ENCODE data around the gene GMDS.

The GMDS gene

DNA sequence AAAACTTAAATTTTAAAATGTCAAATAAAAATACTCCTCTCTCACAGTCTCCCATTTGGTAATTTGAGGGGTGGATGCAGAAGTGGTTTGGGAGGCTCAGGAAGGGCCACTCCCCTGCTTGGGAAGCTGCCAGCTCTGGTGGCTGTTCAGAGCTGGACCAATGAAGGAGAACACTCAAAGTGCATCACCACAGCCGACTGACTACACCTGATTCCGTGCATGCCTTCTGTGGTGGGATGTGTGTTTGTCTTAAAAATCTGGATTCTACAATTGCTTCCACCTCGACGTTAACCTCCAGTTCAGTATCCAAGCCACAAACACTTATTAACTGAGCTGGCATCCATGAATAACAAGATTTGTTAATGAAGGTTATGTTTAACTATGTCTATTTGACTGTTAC, 498.4 kb downstream of the GMDS start:
- no peaks in the 10 kb centered on the region for H3K27me3 ChIP-seq (ENCODE audit: low read depth)
- H3K36me3 ChIP-seq (replicated peaks): no peaks in the 10 kb centered on the region
- no peak for DNase-seq (ENCODE audit: low spot score in 2 of 2)
- H3K9me3 ChIP-seq: no peaks in the 10 kb centered on the region
- H3K4me3 ChIP-seq: no peak overlapping the region
- peaks cover 7% of the 10 kb centered on the region for H3K4me1 ChIP-seq
- in situ Hi-C loops (cut with MboI; ENCODE audit: low sequenced_read_pairs): no loop called here

DNA sequence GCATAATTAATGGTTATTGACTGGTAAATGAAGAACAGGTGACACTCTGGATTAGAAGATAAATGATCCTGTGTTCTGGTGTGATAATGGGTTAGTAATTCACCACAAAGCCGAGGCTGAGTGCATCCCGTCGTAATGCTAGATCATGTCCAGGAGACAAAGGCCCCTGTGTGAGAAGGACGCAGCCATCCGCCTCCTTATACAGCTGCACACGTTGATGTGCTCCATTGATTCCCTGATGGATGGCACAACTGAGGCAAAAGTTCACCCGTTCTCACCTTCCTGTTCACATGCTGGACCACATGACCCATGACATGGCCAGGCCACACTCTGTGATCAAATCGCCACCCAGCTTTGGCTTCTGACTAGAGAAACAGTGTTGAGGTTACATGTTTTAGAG, 499.6 kb downstream of the GMDS start:
- DNase-seq (ENCODE audit: low spot score in 2 of 2): no peak
- no peaks in the 10 kb centered on the region for H3K27me3 ChIP-seq (ENCODE audit: low read depth)
- H3K4me1 ChIP-seq: peaks cover 7% of the 10 kb centered on the region
- H3K4me3 ChIP-seq: no peak overlapping the region
- in situ Hi-C loops (cut with MboI; ENCODE audit: low sequenced_read_pairs): no loop called here
- H3K9me3 ChIP-seq: no peaks in the 10 kb centered on the region
- no peaks in the 10 kb centered on the region for H3K36me3 ChIP-seq (replicated peaks)

DNA sequence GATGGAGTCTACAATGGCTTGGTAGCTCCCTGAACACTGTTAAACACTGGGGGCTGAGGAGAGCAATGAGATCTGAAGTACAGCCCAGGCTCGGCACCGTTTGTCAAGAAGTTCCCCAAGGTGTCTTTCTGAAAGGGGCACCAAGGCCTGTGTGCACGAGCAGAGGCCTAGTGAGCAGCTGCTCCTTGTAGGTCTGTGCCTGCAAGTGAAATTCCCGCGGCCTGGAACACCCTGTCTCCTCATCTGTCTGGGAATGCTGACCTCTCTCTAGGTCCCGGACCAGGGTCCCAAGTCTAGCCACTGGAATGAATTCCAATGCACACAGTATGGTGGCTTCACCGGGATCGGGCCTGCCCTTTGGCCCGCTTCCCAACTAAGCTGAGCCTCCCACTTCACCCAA, 500.9 kb downstream of the GMDS start:
- H3K4me1 ChIP-seq: peaks cover 7% of the 10 kb centered on the region
- H3K9me3 ChIP-seq: no peaks in the 10 kb centered on the region
- H3K4me3 ChIP-seq: no peak overlapping the region
- no peaks in the 10 kb centered on the region for H3K27me3 ChIP-seq (ENCODE audit: low read depth)
- no peak for DNase-seq (ENCODE audit: low spot score in 2 of 2)
- in situ Hi-C loops (cut with MboI; ENCODE audit: low sequenced_read_pairs): no loop called here
- H3K36me3 ChIP-seq (replicated peaks): no peaks in the 10 kb centered on the region

DNA sequence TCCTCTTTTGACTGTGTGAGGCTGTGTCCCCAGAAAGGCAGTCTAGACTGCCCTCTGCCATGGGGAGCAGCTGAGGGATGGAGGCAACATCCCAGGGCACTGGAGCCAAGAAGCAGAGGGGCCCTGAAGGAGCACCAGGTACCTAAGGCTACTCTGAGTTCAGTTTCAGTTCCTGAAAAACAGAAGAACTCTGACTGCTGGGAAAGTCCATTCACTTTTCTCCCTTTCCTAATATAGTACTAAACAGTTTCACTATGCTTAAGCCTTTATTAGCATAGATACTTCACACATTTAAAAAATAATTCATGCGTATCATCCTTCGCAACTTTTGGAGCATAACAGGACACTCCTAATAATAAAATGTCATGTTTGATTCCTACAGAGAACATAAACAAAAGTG, 505.7 kb downstream of the GMDS start:
- Histone ChIP-seq H3K4me1 (no peaks in the 10 kb centered on the region), H3K36me3 (replicated peaks) (no peaks in the 10 kb centered on the region), H3K9me3 (no peaks in the 10 kb centered on the region), H3K4me3 (no peak overlapping the region), H3K27me3 (ENCODE audit: low read depth) (no peaks in the 10 kb centered on the region)
- in situ Hi-C loops (cut with MboI; ENCODE audit: low sequenced_read_pairs): no loop called here
- DNase-seq (ENCODE audit: low spot score in 2 of 2): no peak

DNA sequence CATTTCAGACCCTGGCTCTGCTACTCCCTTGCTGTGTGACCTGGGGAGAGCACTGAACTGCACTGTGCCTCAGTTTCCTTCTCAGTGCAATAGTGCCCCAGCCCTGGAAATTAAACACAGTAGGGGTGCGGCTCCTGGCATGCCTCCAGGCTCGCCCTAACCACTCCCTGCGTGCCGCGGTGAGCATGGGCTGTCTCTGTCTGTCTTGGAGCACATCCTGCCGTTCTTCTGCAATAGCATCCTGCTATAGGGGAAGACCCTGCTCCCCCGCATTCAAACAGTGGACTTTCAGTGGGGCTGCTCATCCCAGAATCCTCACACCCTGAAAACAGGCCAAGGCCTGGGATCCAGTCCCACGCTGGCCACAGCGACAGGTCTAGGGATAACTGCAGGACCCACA, 506.2 kb downstream of the GMDS start:
- H3K4me3 ChIP-seq: no peak overlapping the region
- H3K9me3 ChIP-seq: no peaks in the 10 kb centered on the region
- no peak for DNase-seq (ENCODE audit: low spot score in 2 of 2)
- in situ Hi-C loops (cut with MboI; ENCODE audit: low sequenced_read_pairs): no loop called here
- H3K4me1 ChIP-seq: no peaks in the 10 kb centered on the region
- H3K27me3 ChIP-seq (ENCODE audit: low read depth): no peaks in the 10 kb centered on the region
- no peaks in the 10 kb centered on the region for H3K36me3 ChIP-seq (replicated peaks)

DNA sequence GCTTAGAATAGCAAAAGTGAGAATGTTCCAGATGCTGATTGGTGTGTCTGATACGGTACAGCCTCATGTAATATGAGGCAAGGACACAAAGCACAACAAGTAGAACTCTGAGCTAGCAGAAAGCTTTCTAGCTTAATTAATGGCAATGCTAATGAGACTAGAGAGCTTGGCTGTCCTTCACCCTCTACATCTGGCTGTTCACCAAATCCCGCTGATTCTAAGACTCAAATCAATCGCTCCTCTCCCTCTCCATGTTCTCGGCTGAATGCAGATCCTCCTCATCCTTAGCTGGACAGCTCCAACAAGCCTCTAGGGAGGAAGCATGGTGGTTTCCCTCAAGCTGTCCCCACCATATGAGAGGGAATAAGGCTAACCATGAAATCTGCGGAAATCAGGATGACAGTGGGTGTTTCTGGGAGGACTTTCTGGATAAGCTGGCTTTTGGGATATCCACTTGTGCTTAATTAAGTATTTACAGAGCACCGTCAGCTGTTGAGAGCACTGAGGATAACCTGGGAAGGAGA, 506.8 kb downstream of the GMDS start:
- Histone ChIP-seq H3K9me3 (no peaks in the 10 kb centered on the region), H3K4me1 (no peaks in the 10 kb centered on the region), H3K27me3 (ENCODE audit: low read depth) (no peaks in the 10 kb centered on the region), H3K4me3 (no peak overlapping the region), H3K36me3 (replicated peaks) (no peaks in the 10 kb centered on the region)
- in situ Hi-C loops (cut with MboI; ENCODE audit: low sequenced_read_pairs): no loop called here
- DNase-seq (ENCODE audit: low spot score in 2 of 2): no peak

DNA sequence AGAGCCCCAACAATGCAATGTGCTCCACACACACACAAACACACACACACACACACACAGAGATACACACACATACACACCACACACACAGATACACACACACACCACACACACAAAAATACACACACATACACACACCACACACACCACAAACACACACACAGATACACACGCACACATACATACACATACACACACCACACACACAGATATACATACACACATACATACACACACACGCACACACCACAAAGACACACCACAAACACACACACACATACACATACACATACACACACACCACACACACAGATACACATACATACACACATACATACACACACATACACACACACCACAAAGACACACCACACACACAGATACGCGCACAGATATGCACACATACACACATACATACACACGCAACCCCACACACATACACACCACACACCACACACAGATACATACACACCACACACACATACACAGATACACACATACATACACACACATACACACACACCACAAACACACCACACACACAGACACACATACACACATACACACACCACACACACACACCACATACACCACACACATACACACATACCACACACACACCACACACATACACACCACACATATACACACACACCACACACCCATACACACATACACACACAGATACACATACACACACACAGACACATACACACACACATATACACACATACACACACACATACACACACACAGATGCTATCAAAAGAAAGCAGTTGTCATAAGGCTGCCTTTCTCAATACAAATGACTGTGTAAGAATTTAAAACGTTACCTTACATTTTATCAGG, 507.7 kb downstream of the GMDS start:
- no peak overlapping the region for H3K4me3 ChIP-seq

DNA sequence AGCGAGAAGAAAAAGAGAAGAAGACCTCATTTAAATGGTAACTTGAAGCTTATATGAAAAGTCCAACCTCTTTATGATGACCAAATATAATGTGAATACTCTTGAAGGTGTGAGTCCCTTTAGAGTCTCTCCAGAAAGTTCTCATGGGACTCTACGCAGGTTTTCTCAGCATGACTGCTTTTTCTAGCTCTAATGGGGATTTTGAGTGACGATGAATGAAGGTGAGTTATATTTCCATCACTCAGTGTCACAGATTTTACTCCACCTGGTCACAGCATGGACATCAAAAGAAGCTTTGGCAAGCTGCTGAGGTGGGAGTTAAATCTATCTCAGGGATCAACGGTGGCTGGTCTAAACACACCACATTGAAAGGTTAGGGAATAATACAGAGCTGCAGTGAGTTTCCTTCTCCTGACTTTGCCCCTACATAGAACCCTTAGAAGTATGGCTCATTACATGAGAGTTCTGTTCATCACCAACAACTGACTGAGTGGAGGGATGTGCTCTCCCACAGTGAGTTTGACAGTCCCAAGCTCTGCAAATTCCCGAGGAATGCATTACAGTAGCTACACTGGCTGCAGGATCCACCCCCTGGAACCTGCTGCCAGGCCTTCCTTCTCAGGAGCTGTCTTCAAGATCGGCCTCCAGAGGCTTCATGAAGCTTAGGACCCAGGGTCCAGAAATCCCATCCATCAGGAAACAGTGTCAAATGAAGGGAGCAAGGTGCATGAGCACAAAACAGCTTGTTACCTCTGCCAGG, 508.9 kb downstream of the GMDS start:
- no peaks in the 10 kb centered on the region for H3K27me3 ChIP-seq (ENCODE audit: low read depth)
- in situ Hi-C loops (cut with MboI; ENCODE audit: low sequenced_read_pairs): no loop called here
- H3K9me3 ChIP-seq: no peaks in the 10 kb centered on the region
- no peaks in the 10 kb centered on the region for H3K36me3 ChIP-seq (replicated peaks)
- no peaks in the 10 kb centered on the region for H3K4me1 ChIP-seq
- DNase-seq (ENCODE audit: low spot score in 2 of 2): no peak
- no peak overlapping the region for H3K4me3 ChIP-seq

More for the DNA sequence above, 507.7 kb downstream of the GMDS start:
- Histone ChIP-seq H3K27me3 (ENCODE audit: low read depth) (no peaks in the 10 kb centered on the region), H3K9me3 (no peaks in the 10 kb centered on the region), H3K4me1 (no peaks in the 10 kb centered on the region), H3K36me3 (replicated peaks) (no peaks in the 10 kb centered on the region)
- in situ Hi-C loops (cut with MboI; ENCODE audit: low sequenced_read_pairs): no loop called here
- DNase-seq (ENCODE audit: low spot score in 2 of 2): no peak

DNA sequence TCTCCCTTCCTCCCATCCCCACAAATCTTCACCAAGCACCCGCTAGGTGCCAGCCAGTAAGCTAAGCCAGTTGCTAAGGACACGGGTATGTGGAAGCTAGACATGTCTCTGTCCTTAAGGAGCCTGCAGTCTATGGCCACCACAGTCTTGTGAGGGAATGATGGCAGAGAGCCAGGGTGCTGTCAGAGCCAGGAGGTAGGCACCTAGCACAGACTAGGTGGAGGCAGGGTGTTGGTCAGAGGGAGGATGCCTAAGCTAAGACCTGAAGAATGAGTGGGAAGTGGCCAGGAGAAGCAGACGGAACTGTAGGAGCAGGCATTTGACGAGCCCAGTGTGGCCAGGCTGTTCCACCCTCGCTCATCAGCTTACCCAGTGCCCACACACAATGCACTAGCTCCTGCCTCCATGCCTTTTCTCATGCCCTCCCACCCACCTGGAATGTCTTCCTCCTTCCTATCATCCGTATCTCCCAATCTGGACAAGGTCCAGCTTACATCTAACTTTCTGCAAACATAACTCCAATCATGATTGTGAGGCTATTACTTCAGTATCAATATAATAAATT, 510.1 kb downstream of the GMDS start:
- no peaks in the 10 kb centered on the region for H3K27me3 ChIP-seq (ENCODE audit: low read depth)
- no peaks in the 10 kb centered on the region for H3K9me3 ChIP-seq
- in situ Hi-C loops (cut with MboI; ENCODE audit: low sequenced_read_pairs): no loop called here
- H3K4me3 ChIP-seq: no peak overlapping the region
- peaks cover under 1% of the 10 kb centered on the region for H3K4me1 ChIP-seq
- no peak for DNase-seq (ENCODE audit: low spot score in 2 of 2)
- H3K36me3 ChIP-seq (replicated peaks): no peaks in the 10 kb centered on the region

DNA sequence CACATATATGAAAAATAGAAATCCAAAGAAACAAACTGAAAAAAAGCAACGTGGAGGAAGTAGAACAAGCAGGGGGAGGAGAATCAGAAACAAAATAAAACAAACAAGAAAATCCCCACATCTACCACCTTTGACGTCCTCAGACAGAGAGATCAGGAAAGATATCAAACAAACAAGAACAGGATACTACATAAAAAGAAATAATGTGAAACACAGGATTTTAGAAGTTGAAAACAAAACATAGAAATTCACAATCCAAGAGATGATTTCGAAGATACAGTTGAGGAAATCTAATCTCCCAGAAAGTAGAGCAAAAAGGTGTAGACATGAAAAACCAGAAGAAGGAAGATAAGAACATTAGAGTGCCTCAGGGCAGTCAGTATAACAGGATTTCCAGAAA, 514.5 kb downstream of the GMDS start:
- Histone ChIP-seq H3K4me1 (peaks cover 14% of the 10 kb centered on the region), H3K36me3 (replicated peaks) (no peaks in the 10 kb centered on the region), H3K4me3 (no peak overlapping the region), H3K9me3 (no peaks in the 10 kb centered on the region), H3K27me3 (ENCODE audit: low read depth) (no peaks in the 10 kb centered on the region)
- in situ Hi-C loops (cut with MboI; ENCODE audit: low sequenced_read_pairs): no loop called here
- DNase-seq (ENCODE audit: low spot score in 2 of 2): no peak

DNA sequence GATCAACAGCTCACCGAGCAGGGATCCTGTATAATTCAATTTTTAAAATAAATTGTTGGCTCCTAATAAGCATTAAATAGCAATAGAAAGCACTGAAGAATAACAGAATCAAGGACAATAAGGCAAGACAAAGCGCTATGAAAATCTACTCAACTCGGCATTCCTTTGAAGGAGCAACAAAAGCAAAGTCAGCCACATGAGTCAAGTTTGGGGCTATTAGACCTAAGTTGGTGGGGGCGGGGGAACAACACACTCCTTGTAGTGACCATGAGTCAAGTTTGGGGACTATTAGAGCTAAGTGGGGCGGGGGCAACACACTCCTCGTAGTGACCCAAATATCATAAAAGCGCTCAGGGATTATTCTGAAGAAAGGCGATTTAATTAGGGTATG, 515.7 kb downstream of the GMDS start:
- Histone ChIP-seq H3K4me1 (peaks cover 19% of the 10 kb centered on the region), H3K9me3 (no peaks in the 10 kb centered on the region), H3K27me3 (ENCODE audit: low read depth) (no peaks in the 10 kb centered on the region), H3K36me3 (replicated peaks) (no peaks in the 10 kb centered on the region), H3K4me3 (no peak overlapping the region)
- peak; percentile 59 to 66 for DNase-seq (ENCODE audit: low spot score in 2 of 2)
- in situ Hi-C loops (cut with MboI; ENCODE audit: low sequenced_read_pairs): no loop called here

DNA sequence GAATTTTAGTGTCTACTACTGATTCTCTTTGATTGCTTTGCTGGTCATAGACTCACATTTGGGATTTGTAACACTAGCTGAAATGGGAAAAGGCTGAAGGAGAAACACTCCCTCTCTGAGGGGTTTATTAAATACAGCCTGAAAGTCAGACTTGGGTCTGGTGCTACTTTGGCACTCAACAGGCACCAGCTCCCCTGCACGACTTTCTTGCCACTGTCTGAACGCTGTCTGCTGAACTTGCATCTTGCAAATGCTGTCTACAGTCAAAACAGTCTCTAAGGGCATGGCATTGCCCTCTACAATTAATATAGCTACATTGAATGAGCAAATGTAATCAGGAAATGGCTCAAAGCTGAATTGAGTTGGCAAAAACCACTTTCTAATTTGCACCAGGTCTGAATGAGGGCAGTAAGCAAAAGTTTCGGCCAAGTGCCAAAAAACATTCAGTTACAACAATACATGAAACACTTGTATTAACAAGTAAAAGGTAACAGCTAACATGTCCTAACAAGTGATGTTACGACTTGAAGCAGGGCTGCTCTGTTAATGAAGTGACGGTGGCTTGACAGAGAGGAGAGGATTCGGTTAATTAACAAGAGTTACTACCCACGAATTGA, 516.2 kb downstream of the GMDS start:
- in situ Hi-C loops (cut with MboI; ENCODE audit: low sequenced_read_pairs): no loop called here

DNA sequence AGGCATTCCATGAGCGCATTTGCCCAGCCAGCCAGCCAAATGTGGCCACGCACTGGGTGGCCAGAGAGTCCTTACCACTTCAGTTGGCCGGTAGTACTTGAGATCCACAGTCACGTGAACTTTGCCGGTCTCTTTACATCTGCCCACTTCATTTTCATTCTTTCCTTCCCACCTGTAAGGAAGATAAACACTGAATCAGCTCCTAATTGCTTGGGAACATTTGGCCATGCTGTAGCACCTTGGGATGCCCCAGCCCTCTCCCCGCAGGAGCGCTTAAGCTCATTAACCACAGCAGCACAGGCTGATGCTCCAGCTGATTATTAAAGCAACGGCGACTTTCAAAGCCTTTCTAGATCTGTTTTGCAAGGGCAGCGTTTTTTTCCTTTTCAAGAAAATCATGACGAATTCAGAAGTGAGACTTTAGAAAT, 519.0 kb downstream of the GMDS start:
- DNase-seq (ENCODE audit: low spot score in 2 of 2): no peak

More for the DNA sequence above, 516.2 kb downstream of the GMDS start:
- Histone ChIP-seq H3K36me3 (replicated peaks) (no peaks in the 10 kb centered on the region), H3K27me3 (ENCODE audit: low read depth) (no peaks in the 10 kb centered on the region), H3K4me1 (peaks cover 24% of the 10 kb centered on the region), H3K9me3 (no peaks in the 10 kb centered on the region), H3K4me3 (no peak overlapping the region)
- DNase-seq (ENCODE audit: low spot score in 2 of 2): peak; percentile 41 to 58

More for the DNA sequence above, 519.0 kb downstream of the GMDS start:
- peaks cover 30% of the 10 kb centered on the region for H3K4me1 ChIP-seq
- in situ Hi-C loops (cut with MboI; ENCODE audit: low sequenced_read_pairs): no loop called here
- H3K9me3 ChIP-seq: no peaks in the 10 kb centered on the region
- H3K27me3 ChIP-seq (ENCODE audit: low read depth): no peaks in the 10 kb centered on the region
- H3K4me3 ChIP-seq: no peak overlapping the region
- no peaks in the 10 kb centered on the region for H3K36me3 ChIP-seq (replicated peaks)
